H9 (cell line): Measurements from ENCODE around the gene KRT80. TPM values are rescaled to one million over a fixed set of nuclear protein-coding genes. Genes with fewer than 3 reads are reported as not detected.

Experiments used
- DNase-seq: peaks from one replicate; pipeline ENCODE4 v3.0.0-alpha.2; 2017
- H2AFZ ChIP-seq: one replicate; pipeline ENCODE4 v1.6.1; 2013; ENCODE audit warnings: mild to moderate bottlenecking, low read length, control low read depth, moderate library complexity
- H2AK5ac ChIP-seq: 2 replicates; pipeline ENCODE4 v1.6.1; 2013; ENCODE audit warnings: low read length, control low read depth, mixed read lengths; ENCODE audit not compliant: insufficient read length
- H2BK120ac ChIP-seq: one replicate; pipeline ENCODE4 v1.6.1; 2013; ENCODE audit warnings: low read depth, mild to moderate bottlenecking, low read length, control low read depth, inconsistent platforms; ENCODE audit not compliant: poor library complexity, severe bottlenecking
- H2BK12ac ChIP-seq: 2 replicates; pipeline ENCODE4 v1.6.1; 2013; ENCODE audit warnings: low read length, control low read depth, mixed read lengths, low read depth; ENCODE audit not compliant: insufficient read length
- H2BK15ac ChIP-seq: 2 replicates; pipeline ENCODE4 v1.6.1; 2013; ENCODE audit warnings: low read depth, low read length, control low read depth
- H2BK20ac ChIP-seq: one replicate; pipeline ENCODE4 v1.6.1; 2013; ENCODE audit warnings: low read depth, mild to moderate bottlenecking, low read length, control low read depth, inconsistent platforms; ENCODE audit not compliant: poor library complexity, severe bottlenecking
- H2BK5ac ChIP-seq: 2 replicates; pipeline ENCODE4 v1.6.1; 2013; ENCODE audit warnings: low read length, control low read depth, mixed read lengths; ENCODE audit not compliant: insufficient read length
- H3K14ac ChIP-seq: 2 replicates; pipeline ENCODE4 v1.6.1; 2013; ENCODE audit warnings: low read length, control low read depth; ENCODE audit not compliant: insufficient read depth
- H3K18ac ChIP-seq: 2 replicates; pipeline ENCODE4 v1.6.1; 2013; ENCODE audit warnings: low read depth, mild to moderate bottlenecking, mixed read lengths, low read length, control low read depth; ENCODE audit not compliant: insufficient read length
- H3K23ac ChIP-seq: 2 replicates; pipeline ENCODE4 v1.6.1; 2013; ENCODE audit warnings: low read length, control low read depth, mixed read lengths, low read depth; ENCODE audit not compliant: insufficient read length
- H3K23me2 ChIP-seq: 2 replicates; pipeline ENCODE4 v1.6.1; 2013; ENCODE audit warnings: low read depth, mild to moderate bottlenecking, mixed read lengths, low read length, control low read depth; ENCODE audit not compliant: insufficient read length, poor library complexity, severe bottlenecking
- H3K27ac ChIP-seq: 2 replicates; pipeline ENCODE4 v1.5.1; 2013; ENCODE audit warnings: low read length, control low read depth, mixed read lengths, low read depth; ENCODE audit not compliant: insufficient read length
- H3K27me3 ChIP-seq: 2 replicates; pipeline ENCODE4 v1.6.1; 2013; ENCODE audit warnings: low read length, control low read depth, inconsistent platforms; ENCODE audit not compliant: insufficient read depth
- H3K4ac ChIP-seq: 2 replicates; pipeline ENCODE4 v1.6.1; 2013; ENCODE audit warnings: low read depth, mild to moderate bottlenecking, control low read depth, inconsistent platforms, low read length, moderate library complexity
- H3K4me1 ChIP-seq: 2 replicates; pipeline ENCODE4 v1.6.1; 2013; ENCODE audit warnings: low read length, control low read depth, inconsistent platforms; ENCODE audit not compliant: insufficient read depth
- H3K4me2 ChIP-seq: 2 replicates; pipeline ENCODE4 v1.6.1; 2013; ENCODE audit warnings: low read length, control low read depth, mixed read lengths; ENCODE audit not compliant: insufficient read length, insufficient read depth
- H3K56ac ChIP-seq: 2 replicates; pipeline ENCODE4 v1.6.1; 2013; ENCODE audit warnings: low read depth, mild to moderate bottlenecking, mixed read lengths, low read length, control low read depth; ENCODE audit not compliant: insufficient read length
- H3K79me1 ChIP-seq: 2 replicates; pipeline ENCODE4 v1.6.1; 2013; ENCODE audit warnings: low read depth, mild to moderate bottlenecking, moderate library complexity, low read length, control low read depth, inconsistent platforms; ENCODE audit not compliant: insufficient read depth, poor library complexity, severe bottlenecking
- H3K79me2 ChIP-seq: 2 replicates; pipeline ENCODE4 v1.6.1; 2013; ENCODE audit warnings: low read length, control low read depth, inconsistent platforms; ENCODE audit not compliant: insufficient read depth
- H3K9ac ChIP-seq: 2 replicates; pipeline ENCODE4 v1.6.1; 2013; ENCODE audit warnings: low read length, control low read depth, mixed read lengths; ENCODE audit not compliant: insufficient read length; ENCODE audit errors: extremely low read depth
- H3K9me3 ChIP-seq: one replicate; pipeline ENCODE4 v1.6.1; 2013; ENCODE audit warnings: low read depth, low read length, inconsistent platforms; ENCODE audit not compliant: control insufficient read depth
- H3T11ph ChIP-seq: one replicate; pipeline ENCODE4 v1.6.1; 2013; ENCODE audit warnings: mild to moderate bottlenecking, low read length, control low read depth, inconsistent platforms
- H4K20me1 ChIP-seq: one replicate; pipeline ENCODE4 v1.6.1; 2013; ENCODE audit not compliant: control insufficient read depth, insufficient read length, insufficient read depth
- H4K5ac ChIP-seq: 2 replicates; pipeline ENCODE4 v1.6.1; 2013; ENCODE audit warnings: low read depth, mild to moderate bottlenecking, mixed read lengths, low read length, control low read depth; ENCODE audit not compliant: insufficient read length
- H4K8ac ChIP-seq: replicated peaks from 2 replicates; pipeline ENCODE4 v1.6.1; 2013; ENCODE audit warnings: low read length, control low read depth, mixed read lengths, low read depth; ENCODE audit not compliant: insufficient read length
- H4K91ac ChIP-seq: 2 replicates; pipeline ENCODE4 v1.6.1; 2013; ENCODE audit warnings: low read depth, mild to moderate bottlenecking, moderate library complexity, mixed read lengths, low read length, control low read depth; ENCODE audit not compliant: insufficient read length
- H3K27ac Mint-ChIP-seq, 3 experiments: 2 replicates in 2 of 3; 3 replicates in 1 of 3; pipeline ENCODE4 v1.8.0; 2020 to 2021; ENCODE audit warnings: mixed read lengths in 3 of 3, mild to moderate bottlenecking in 1 of 3, moderate library complexity in 1 of 3
- H3K27me3 Mint-ChIP-seq: 2 replicates; pipeline ENCODE4 v1.8.0; 2021; ENCODE audit warnings: low read depth, mild to moderate bottlenecking, moderate library complexity, mixed read lengths
- H3K36me3 Mint-ChIP-seq, 3 experiments: 2 replicates in 2 of 3; 3 replicates in 1 of 3; pipeline ENCODE4 v1.8.0; 2020 to 2021; ENCODE audit warnings: low read depth in 3 of 3, mixed read lengths in 3 of 3; ENCODE audit not compliant: insufficient read depth in 1 of 3
- H3K4me1 Mint-ChIP-seq, 2 experiments: 2 replicates each; pipeline ENCODE4 v1.8.0; 2020; ENCODE audit warnings: mixed read lengths in 2 of 2
- H3K4me3 Mint-ChIP-seq, 2 experiments: 2 replicates in 1 of 2; 3 replicates in 1 of 2; pipeline ENCODE4 v1.8.0; 2020 to 2021; ENCODE audit warnings: mild to moderate bottlenecking in 2 of 2, mixed read lengths in 2 of 2, moderate library complexity in 1 of 2
- H3K9me3 Mint-ChIP-seq, 2 experiments: 2 replicates in 1 of 2; 3 replicates in 1 of 2; pipeline ENCODE4 v1.8.0; 2020; ENCODE audit warnings: mild to moderate bottlenecking in 2 of 2, mixed read lengths in 2 of 2, moderate library complexity in 1 of 2
- CTCF ChIP-seq: fragments of 200-600 bp; sonication (generic); conservative IDR thresholded peaks from 3 replicates; pipeline ENCODE4 v1.8.0; 2021; ENCODE audit warnings: antibody characterized with exemption, mild to moderate bottlenecking
- WGBS: extraction: QIAGEN DNeasy Blood & Tissue Kit; methylation state at CpG from one replicate; pipeline ENCODE4 v1.1.7; 2013; ENCODE audit warnings: missing lambda C conversion rate, low lambda C conversion rate, mixed read lengths; ENCODE audit not compliant: insufficient read length; ENCODE audit errors: extremely low coverage; 5-methylcytosine and 5-hydroxymethylcytosine counted together
- total RNA-seq: library from RNA; stranded (reverse); gene quantifications from 2 replicates; pipeline ENCODE4 v1.2.1, GENCODE V29; 2021

Gene KRT80
- total RNA-seq, 1 experiment from 2014 or later: not detected

GRCh38 chr12:52235822-52236361, 44.1 kb upstream of the KRT80 start:
- Histone ChIP-seq H3K4ac (no peak overlapping the region), H3K4me2 (no peak overlapping the region), H3K27me3 (peaks cover 8% of the 10 kb centered on the region), H2BK15ac (no peak overlapping the region), H2AK5ac (no peak overlapping the region), H3K4me1 (peaks cover 12% of the 10 kb centered on the region), H2BK12ac (no peak overlapping the region), H4K8ac (no peak overlapping the region), H4K20me1 (no peaks in the 10 kb centered on the region), H2BK20ac (no peak overlapping the region), H2BK120ac (no peak overlapping the region), H3K79me2 (no peaks in the 10 kb centered on the region), H3K23ac (no peak overlapping the region), H4K5ac (no peak overlapping the region), H3K23me2 (peaks cover 12% of the 10 kb centered on the region), H3K56ac (no peak overlapping the region), H3K18ac (no peak overlapping the region), H3K27ac (no peak overlapping the region), H3K14ac (no peak overlapping the region), H2AFZ (no peak overlapping the region), H3K79me1 (no peaks in the 10 kb centered on the region), H3K9me3 (no peaks in the 10 kb centered on the region), H3K9ac (no peak overlapping the region), H3T11ph (no peak overlapping the region), H4K91ac (no peak overlapping the region), H2BK5ac (no peak overlapping the region)
- no peak for TF ChIP-seq CTCF
- Mint-ChIP-seq H3K36me3 (peaks cover 2 to 23% (median 3%) of the 10 kb centered on the region in 3 experiments; a peak in 5 of 7 replicates), H3K27me3 (peaks cover 64% of the 10 kb centered on the region), H3K9me3 (no peaks in the 10 kb centered on the region; a peak in 1 of 5 replicates), H3K4me1 (peaks cover 62 to 72% of the 10 kb centered on the region in 2 experiments), H3K4me3 (no peak overlapping the region), H3K27ac (no peak overlapping the region)
- DNase-seq: no peak
- no CpG with 5 or more reads among the region's 4 CpGs for WGBS
